Mammary epithelial cell (primary cell): ENCODE measurements around the gene LMTK2.
"Not testable (repeated sequence)": the region's sequence is repeated elsewhere in the genome, so short reads cannot be mapped to it uniquely, and the experiment has no call there.

Experiments used
- EZH2 ChIP-seq: IDR thresholded peaks from 2 replicates; pipeline ENCODE4 v1.6.1; 2012; ENCODE audit warnings: low read length, inconsistent platforms, borderline replicate concordance
- TF ChIP-seq, protein P1 (sequence below), 2 donors: IDR thresholded peaks in 1 of 2; conservative IDR thresholded peaks in 1 of 2; 2 replicates each; pipeline ENCODE4 v1.5.1; 2011 to 2012; ENCODE audit warnings: inconsistent platforms in 2 of 2, low read length in 2 of 2, mild to moderate bottlenecking in 2 of 2, control low read depth in 1 of 2, low read depth in 1 of 2; ENCODE audit not compliant: insufficient read depth in 1 of 2; ENCODE audit errors: extremely low read depth in 1 of 2

DNA sequence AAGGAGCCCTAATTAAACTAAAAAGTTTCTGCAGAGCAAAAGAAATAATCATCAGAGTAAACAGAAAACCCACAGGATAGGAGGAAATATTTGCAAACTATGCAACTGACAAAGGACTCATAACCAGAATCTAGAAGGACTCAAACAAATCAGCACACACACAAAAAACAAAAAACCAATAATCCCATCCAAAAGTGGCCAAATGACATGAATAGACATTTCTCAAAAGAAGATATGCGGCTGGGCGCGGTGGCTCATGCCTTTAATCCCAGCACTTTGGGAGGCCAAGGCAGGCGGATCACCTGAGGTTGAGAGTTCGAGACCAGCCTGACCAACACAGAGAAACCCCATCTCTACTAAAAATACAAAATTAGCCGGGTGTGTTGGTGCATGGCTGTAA lies 112.7 kb downstream of the LMTK2 start:
- TF ChIP-seq, protein P1, sequence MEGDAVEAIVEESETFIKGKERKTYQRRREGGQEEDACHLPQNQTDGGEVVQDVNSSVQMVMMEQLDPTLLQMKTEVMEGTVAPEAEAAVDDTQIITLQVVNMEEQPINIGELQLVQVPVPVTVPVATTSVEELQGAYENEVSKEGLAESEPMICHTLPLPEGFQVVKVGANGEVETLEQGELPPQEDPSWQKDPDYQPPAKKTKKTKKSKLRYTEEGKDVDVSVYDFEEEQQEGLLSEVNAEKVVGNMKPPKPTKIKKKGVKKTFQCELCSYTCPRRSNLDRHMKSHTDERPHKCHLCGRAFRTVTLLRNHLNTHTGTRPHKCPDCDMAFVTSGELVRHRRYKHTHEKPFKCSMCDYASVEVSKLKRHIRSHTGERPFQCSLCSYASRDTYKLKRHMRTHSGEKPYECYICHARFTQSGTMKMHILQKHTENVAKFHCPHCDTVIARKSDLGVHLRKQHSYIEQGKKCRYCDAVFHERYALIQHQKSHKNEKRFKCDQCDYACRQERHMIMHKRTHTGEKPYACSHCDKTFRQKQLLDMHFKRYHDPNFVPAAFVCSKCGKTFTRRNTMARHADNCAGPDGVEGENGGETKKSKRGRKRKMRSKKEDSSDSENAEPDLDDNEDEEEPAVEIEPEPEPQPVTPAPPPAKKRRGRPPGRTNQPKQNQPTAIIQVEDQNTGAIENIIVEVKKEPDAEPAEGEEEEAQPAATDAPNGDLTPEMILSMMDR (conservative IDR thresholded peaks at IDR 0.05 in 1 of 2, IDR thresholded peaks at IDR 0.05 in 1 of 2; ENCODE audit: extremely low read depth in 1 of 2, insufficient read depth in 1 of 2, low read depth in 1 of 2, low read length in 2 of 2), result not testable (repeated sequence)
- not testable (repeated sequence) for TF ChIP-seq EZH2
